Gastrocnemius medialis (tissue), 4 donors: Measurements from ENCODE around the gene IL1RAP. TPM values are rescaled to one million over a fixed set of nuclear protein-coding genes. Genes with fewer than 3 reads are reported as not detected.

Experiments
- ATAC-seq, 2 donors: fragments of 150-250 bp; one replicate each; pipeline ENCODE4 v1.9.1; 2016
- DNase-seq, 2 donors: peaks; one replicate each; pipeline ENCODE4 v3.0.0-alpha.2; 2019
- H3K27ac ChIP-seq, 4 donors: fragments of 200-600 bp; sonication (generic); 1 replicate in 1 of 4; 2 replicates in 3 of 4; pipeline ENCODE4 v1.5.1; 2016 to 2018; ENCODE audit warnings: mild to moderate bottlenecking in 2 of 4, moderate library complexity in 1 of 4
- H3K27me3 ChIP-seq, 3 donors: fragments of 200-600 bp; sonication (generic) in 2 of 3; 1 replicate in 1 of 3; 2 replicates in 2 of 3; pipeline versions ENCODE4 v1.5.1 to v1.6.0; 2016 to 2019; ENCODE audit warnings: mild to moderate bottlenecking in 1 of 3, moderate library complexity in 1 of 3
- H3K36me3 ChIP-seq, 2 donors: fragments of 200-600 bp; sonication (generic) in 1 of 2; one replicate each; pipeline ENCODE4 v1.5.1; 2017 to 2018
- H3K4me1 ChIP-seq, 2 donors: fragments of 200-600 bp; sonication (generic) in 1 of 2; one replicate each; pipeline ENCODE4 v1.5.1; 2016 to 2017; ENCODE audit warnings: mild to moderate bottlenecking in 2 of 2
- H3K4me3 ChIP-seq, 4 donors: fragments of 200-600 bp; sonication (generic) in 3 of 4; 1 replicate in 1 of 4; 2 replicates in 3 of 4; pipeline ENCODE4 v1.5.1; 2016 to 2019; ENCODE audit warnings: mild to moderate bottlenecking in 2 of 4
- H3K9me3 ChIP-seq, 3 donors: fragments of 200-600 bp; sonication (generic) in 2 of 3; 1 replicate in 1 of 3; 2 replicates in 2 of 3; pipeline ENCODE4 v1.5.1; 2016 to 2019
- CTCF ChIP-seq, 5 experiments: fragments of 450-650 bp in 3 of 5; fragments of 200-600 bp in 2 of 5; sonication (generic) in 2 of 5; IDR thresholded peaks in 4 of 5; conservative IDR thresholded peaks in 1 of 5; 1 replicate in 4 of 5; 2 replicates in 1 of 5; pipeline ENCODE4 v1.5.1; 2016 to 2019; ENCODE audit warnings: antibody characterized with exemption in 5 of 5, mild to moderate bottlenecking in 3 of 5, moderate library complexity in 3 of 5
- POLR2A ChIP-seq, 2 donors: fragments of 450-650 bp; IDR thresholded peaks; one replicate each; pipeline ENCODE4 v1.6.1; 2017; ENCODE audit warnings: antibody characterized with exemption in 2 of 2, mild to moderate bottlenecking in 2 of 2, moderate library complexity in 2 of 2
- in situ Hi-C, 4 donors: fragments of 200-750 bp; cut with MboI; loops; one replicate each; pipeline versions ENCODE4 v1.15.0 to v1.8.0; 2017; ENCODE audit warnings: low sequenced_read_pairs in 4 of 4
- intact Hi-C: fragments of 100-400 bp; cut with DNase I; formaldehyde crosslinking; loops from one replicate; pipeline ENCODE4 v1.15.1; 2023; ENCODE audit warnings: low total_unique reads
- total RNA-seq, 4 donors: library from RNA; depleted of rRNA; stranded (reverse); fragments of >200 nt; gene quantifications; one replicate each; pipeline versions ENCODE4 v1.1.0 to v1.2.3, GENCODE V29; 2016

Gene IL1RAP
- total RNA-seq, 4 donors from 2014 or later: 1.1 to 3.3 (median 2.6) TPM

GRCh38 chr3:190697901-190698300, 184.0 kb downstream of the IL1RAP start:
- TF ChIP-seq CTCF (IDR thresholded peaks at IDR 0.05 in 4 of 5, conservative IDR thresholded peaks at IDR 0.05 in 1 of 5) (no peak), POLR2A (IDR thresholded peaks at IDR 0.05) (no peak)
- ATAC-seq: peak in 1 of 2 donors; percentile 41
- Histone ChIP-seq H3K9me3 (no peaks in the 10 kb centered on the region), H3K27me3 (no peaks in the 10 kb centered on the region), H3K36me3 (no peaks in the 10 kb centered on the region), H3K4me3 (no peak overlapping the region), H3K4me1 (no peaks in the 10 kb centered on the region), H3K27ac (no peak overlapping the region)
- DNase-seq: no peak
- intact Hi-C loops: loop anchor here (10.0 kb wide), 1 partner anchor 183 kb away; the partner anchor contains the start of gene IL1RAP
- in situ Hi-C loops: no loop called here

- Histone ChIP-seq H3K27me3 (no peaks in the 10 kb centered on the region), H3K36me3 (no peaks in the 10 kb centered on the region), H3K9me3 (no peaks in the 10 kb centered on the region), H3K4me3 (no peak overlapping the region), H3K4me1 (no peaks in the 10 kb centered on the region), H3K27ac (no peak overlapping the region)
- TF ChIP-seq POLR2A (IDR thresholded peaks at IDR 0.05) (no peak), CTCF (IDR thresholded peaks at IDR 0.05 in 4 of 5, conservative IDR thresholded peaks at IDR 0.05 in 1 of 5) (no peak)
- intact Hi-C loops (loop anchor here (5.0 to 10.0 kb wide), 2 partner anchors 185 to 353 kb away; partner anchors contain the start of gene IL1RAP), in situ Hi-C loops (no loop called here)
- ATAC-seq: no peak
- no peak for DNase-seq
Measured at GRCh38 chr3:190699776-190700175, 185.9 kb downstream of the IL1RAP start.

GRCh38 chr3:190701096-190701532, 187.2 kb downstream of the IL1RAP start:
- Histone ChIP-seq H3K36me3 (no peaks in the 10 kb centered on the region), H3K27ac (no peak overlapping the region), H3K4me1 (no peaks in the 10 kb centered on the region), H3K4me3 (no peak overlapping the region), H3K27me3 (no peaks in the 10 kb centered on the region), H3K9me3 (no peaks in the 10 kb centered on the region)
- no peak for TF ChIP-seq POLR2A (IDR thresholded peaks at IDR 0.05)
- TF ChIP-seq CTCF (IDR thresholded peaks at IDR 0.05 in 4 of 5, conservative IDR thresholded peaks at IDR 0.05 in 1 of 5): peak in 1 of 5 experiments; percentile 22
- intact Hi-C loops (loop anchor here (5.0 kb wide), 1 partner anchor 351 kb away; no protein-coding TSS in a partner anchor), in situ Hi-C loops (no loop called here)
- no peak for ATAC-seq
- DNase-seq: no peak

- DNase-seq: no peak
- H3K27me3 ChIP-seq: no peaks in the 10 kb centered on the region
- H3K4me3 ChIP-seq: no peak overlapping the region
- no peaks in the 10 kb centered on the region for H3K36me3 ChIP-seq
- intact Hi-C loops: no loop called here
- no peaks in the 10 kb centered on the region for H3K9me3 ChIP-seq
- no peak for ATAC-seq
- TF ChIP-seq CTCF (IDR thresholded peaks at IDR 0.05 in 4 of 5, conservative IDR thresholded peaks at IDR 0.05 in 1 of 5) (no peak), POLR2A (IDR thresholded peaks at IDR 0.05) (no peak)
- no peaks in the 10 kb centered on the region for H3K4me1 ChIP-seq
- in situ Hi-C loops: no loop called here
- H3K27ac ChIP-seq: no peak overlapping the region
Measured at GRCh38 chr3:190706582-190706981, 192.7 kb downstream of the IL1RAP start.

Other genes starting within 250 kb of the IL1RAP start
- gene CLDN1, start 191.6 kb upstream of the IL1RAP start, total RNA-seq: under 1 TPM in 3 of 4 donors, not detected in 1; 0.25 to 1.00 (median 0.36) TPM
- not detected for gene CLDN16, start 125.9 kb upstream of the IL1RAP start, total RNA-seq
- not detected for gene TMEM207, start 64.2 kb upstream of the IL1RAP start, total RNA-seq